Measurements from ENCODE around the gene GRHL3.

GRHL3 gene

GRCh38 chr1:24379733-24380315, 60.7 kb downstream of the GRHL3 start:
- DNase-seq: no peak

DNA sequence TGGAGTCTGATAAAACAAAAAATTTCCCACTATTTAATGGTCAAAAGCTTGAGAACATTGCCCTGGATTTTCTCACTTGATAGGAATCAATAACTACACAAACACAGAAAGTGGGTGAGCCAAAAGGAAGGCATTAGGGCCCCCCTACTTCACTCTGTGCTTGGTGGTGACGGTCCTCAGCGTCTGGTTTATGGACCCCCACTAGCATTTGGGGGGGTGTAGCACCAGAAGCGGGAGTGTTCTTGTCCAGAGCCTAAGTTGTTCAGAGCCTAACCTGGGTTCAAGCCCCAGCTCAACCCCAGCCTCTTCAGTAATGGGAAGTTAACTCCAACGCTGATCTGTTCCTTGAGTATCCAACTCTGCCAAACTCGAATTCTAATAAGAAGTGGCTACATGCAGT, 61.4 kb downstream of the GRHL3 start:
- no peak for DNase-seq

DNA sequence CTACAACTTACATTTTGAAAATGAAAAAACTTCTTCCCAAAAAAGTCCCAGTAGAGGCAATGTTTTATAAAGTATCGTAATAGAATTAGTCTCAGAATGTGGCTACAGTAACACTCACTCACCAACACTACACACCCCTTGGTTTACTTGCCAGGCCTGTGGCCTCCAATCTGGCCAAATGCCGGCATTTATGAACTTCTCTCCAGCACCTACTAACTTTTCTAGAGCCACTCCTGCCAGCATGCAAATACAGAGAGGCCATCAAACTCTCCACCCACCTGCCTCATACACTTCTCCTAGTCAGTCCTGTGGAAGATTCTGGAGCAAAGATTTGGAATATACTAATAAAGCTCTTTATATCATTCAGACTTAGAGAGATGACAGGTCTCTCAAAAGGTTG, 62.1 kb downstream of the GRHL3 start:
- no peak for DNase-seq

- no peak for DNase-seq
These were observed 63.0 kb downstream of the GRHL3 start for GRCh38 chr1:24382165-24382577.

DNA sequence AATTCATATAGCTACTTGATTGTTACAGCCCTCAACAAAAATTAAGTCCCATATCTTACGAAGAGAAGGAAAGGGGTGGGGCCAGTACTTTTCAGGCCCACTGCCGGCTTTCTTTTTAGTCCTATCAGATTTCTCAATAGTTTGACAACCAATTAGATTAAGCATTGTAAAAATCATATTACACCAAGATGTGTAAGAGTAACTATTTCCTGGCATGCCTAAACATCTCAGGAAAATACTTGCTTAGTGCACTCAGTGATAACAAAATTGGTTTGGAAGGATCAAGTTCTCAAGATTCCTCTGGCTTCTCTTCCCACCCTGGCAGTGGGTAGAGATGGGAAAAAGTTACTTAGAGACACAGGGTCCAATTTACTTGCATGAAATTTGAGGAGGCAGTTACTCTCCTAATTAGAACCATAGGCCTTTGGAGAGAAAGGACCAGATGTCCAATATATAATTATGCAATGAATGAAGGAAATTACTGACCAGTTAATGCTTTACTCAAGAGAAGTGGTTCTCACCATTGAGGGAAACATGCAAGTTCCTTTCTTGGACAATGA, 64.3 kb downstream of the GRHL3 start:
- DNase-seq: no peak

DNA sequence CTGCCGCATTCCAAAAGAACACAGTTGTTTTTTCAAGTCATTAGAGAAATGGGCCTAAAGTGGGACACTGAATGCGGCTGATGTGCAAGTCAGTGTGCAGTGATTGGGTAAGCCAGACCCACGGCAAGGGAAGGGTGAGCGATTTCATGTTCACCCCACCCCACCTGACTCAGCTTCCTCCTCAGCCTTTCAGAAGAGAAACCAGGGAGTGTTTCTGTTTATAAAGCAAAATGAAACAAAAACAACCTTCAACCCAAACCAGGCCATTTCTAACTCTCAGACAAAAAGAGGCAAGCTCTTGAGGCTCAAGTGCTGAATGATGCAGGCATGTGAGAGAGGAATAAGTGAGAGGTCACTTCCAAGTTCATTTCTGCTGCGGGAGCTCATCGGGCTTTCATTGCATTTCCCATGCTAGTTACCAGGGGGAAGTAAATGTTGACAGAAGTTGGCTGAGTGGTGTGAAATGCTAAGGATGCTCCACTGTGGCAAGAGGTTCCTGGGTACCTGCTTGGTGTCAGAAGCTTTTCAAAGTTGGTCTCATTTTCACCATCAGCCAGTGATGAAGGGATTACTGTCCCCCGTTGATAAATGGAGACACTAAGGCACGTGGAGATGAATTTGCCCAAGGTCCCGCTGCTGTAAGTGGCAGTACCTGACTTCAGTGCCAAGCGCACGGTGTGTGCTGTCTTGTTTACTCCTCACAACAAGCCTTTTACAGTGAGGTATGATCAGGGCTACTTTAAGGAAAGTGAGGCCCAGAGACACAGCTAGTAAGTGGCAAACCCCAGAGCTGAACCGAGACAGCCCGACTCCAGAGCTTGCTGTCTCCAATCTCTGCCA, 65.3 kb downstream of the GRHL3 start:
- peak; percentile 24 for DNase-seq

GRCh38 chr1:24385160-24385940, 66.2 kb downstream of the GRHL3 start:
- DNase-seq: peak; percentile 29

DNA sequence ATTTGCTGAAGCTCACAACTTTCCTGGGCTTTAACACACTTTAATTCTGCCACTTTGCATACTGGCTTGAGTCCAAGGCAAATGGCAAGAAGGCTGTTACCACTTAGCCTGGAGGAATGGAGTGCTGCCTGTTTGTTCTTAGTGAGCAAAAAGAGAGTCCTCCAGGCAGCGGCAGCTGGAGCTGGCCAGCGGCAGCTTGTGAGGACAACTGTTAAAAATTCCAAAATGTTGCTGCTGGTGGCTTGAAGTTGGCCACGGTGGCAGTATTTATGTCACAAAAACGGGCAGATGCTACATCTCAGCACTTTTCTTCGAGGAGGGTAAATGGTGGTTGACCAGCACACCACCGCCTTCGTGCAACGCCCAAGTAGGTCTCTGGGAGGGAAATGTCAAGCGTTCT, 67.1 kb downstream of the GRHL3 start:
- no peak for DNase-seq

- DNase-seq: no peak
These were observed 67.8 kb downstream of the GRHL3 start for GRCh38 chr1:24386931-24387330.

DNA sequence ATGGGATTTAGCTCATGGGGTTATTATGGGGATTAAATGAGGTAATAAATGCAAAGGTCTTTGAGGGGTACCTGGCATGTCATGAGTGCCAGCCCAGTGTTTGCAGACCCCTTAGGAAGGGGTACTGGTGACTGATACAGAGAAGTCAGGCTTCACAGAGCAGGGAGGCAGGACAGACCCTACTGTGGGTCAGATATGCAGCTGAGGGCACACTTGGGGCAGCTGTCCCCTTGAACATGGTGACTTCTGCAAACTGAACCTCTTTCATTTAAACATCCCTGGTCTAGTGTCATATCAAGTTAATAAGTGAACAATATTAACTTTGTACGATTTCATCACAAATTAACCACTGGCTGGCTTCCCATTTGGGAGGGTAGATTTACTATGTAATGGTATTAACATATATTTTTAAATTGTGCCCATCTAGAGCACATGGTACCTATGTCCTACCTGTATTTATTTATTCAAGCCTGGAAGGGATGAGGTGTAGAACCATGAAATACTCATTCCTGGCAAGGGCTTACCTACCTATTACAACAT, 68.5 kb downstream of the GRHL3 start:
- no peak for DNase-seq

DNA sequence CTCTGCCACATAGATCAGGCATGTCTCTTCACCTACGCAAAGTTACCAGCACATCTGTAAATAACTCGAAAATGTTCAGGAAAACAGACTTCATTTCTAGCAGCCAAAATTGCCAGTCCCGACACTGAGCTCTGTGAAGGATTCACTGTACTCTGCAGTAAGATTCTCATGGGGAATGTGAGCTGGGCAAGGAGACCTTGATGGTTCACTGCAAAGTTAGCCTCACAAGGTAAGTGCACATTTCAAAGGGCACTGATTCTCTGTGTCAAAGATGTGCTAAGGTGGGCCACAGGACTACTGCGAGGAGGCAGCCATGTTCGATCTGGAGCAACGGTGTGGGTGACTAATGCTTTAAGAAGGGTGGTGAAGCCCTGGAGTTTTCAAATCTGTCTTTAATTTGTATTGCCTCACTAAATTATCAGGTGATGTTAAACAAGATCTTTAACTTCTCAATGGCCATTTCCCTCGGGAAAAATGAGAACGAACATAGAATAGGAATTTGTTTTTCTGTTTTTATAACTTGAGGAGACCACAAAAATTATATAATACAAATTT, 69.3 kb downstream of the GRHL3 start:
- DNase-seq: no peak

- DNase-seq: no peak
These were observed 70.1 kb downstream of the GRHL3 start for GRCh38 chr1:24389231-24389678.

GRCh38 chr1:24390924-24391782, 72.0 kb downstream of the GRHL3 start:
- peak; percentile 82 for DNase-seq

GRCh38 chr1:24391882-24392603, 72.9 kb downstream of the GRHL3 start:
- DNase-seq: peak; percentile 76

DNA sequence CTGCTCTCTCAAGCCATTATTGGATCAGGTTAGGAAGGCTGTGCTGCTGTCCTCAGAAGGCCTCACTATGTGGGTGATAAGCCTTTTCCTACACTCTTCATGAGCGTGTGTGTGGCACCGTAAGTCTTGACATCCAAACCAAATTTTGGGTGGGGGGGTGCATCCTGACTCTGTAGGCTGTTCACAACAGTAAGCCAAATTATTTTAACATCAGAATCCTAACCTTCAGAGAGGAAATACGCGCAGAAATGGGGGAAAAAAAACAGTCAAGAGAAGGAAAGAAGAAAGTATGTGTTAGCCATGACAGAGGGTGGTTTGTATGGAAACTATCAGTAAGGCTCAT, 73.4 kb downstream of the GRHL3 start:
- DNase-seq: no peak

DNA sequence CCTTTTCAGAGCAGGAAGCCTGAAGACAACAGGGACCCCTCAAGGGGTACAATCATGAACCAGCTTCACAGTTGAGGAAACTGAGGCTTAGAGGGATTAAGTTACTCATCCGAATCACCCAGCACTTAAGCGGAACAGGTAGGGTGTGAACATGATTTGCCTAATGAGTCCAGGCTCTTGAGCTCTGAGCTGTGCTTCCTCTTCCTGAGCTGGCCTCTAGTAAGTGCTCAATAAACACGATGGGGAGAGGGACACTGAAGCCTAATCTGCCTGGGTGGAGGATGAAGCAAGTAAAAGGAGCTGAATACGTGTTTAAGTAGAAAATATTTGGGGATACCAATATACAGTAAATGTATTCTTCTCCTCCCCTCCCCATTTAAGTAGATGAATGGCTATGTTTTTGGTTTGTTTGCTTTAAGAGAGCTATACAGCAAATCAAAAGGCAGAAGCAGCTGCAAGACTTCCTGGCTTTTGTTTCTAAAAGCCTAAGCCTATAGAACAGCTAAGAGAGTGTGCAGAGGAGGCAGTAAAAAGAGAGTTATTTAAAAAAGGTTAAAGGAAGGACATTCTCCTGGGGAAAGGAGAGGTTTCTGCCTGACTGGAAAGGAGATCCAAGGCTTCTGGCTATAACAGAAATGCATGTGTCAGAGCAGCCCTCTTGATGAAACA, 74.0 kb downstream of the GRHL3 start:
- DNase-seq: no peak

- DNase-seq: no peak
These were observed 74.7 kb downstream of the GRHL3 start for GRCh38 chr1:24393892-24394291.

GRCh38 chr1:24400065-24400464, 80.9 kb downstream of the GRHL3 start:
- no peak for DNase-seq

- DNase-seq: no peak
These were observed 84.6 kb downstream of the GRHL3 start for GRCh38 chr1:24403806-24404205.

All from CD4-positive, alpha-beta T cell treated with Interleukin-12 subunit alpha and Interleukin-12 subunit beta, for 1 hour (primary cell).